Measurements from ENCODE around the gene ASNSD1.

ASNSD1 gene

DNA sequence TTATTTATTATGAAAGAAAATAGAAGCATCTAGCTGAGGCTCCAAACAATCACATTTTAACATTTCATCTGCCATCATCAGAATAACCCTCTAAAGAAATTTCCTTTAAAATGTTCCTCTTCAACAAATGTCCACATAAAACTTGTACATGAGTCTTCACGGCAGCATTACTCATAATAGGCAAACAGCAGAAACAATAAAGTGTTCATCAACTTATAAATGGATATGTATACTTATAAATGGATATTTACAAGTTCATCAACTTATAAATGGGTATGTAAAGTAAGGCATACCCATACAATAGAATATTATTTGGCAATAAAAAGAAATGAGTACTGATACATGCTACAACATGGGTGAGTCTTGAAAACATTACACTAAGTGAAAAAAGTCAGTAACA, 33.5 kb upstream of the ASNSD1 start:
- Histone ChIP-seq H3K4me1 (ENCODE audit: control insufficient read depth, insufficient read depth, low read length) (no peaks in the 10 kb centered on the region), H3K27me3 (ENCODE audit: control insufficient read depth, insufficient read depth, low read length, poor library complexity, severe bottlenecking) (no peaks in the 10 kb centered on the region), H3K27ac (ENCODE audit: insufficient read depth, low read depth, low read length, poor library complexity, severe bottlenecking) (no peak overlapping the region), H3K4me3 (ENCODE audit: insufficient read depth, low read depth, low read length) (no peak overlapping the region), H3K36me3 (ENCODE audit: control insufficient read depth, insufficient read depth, low read length) (no peaks in the 10 kb centered on the region), H3K9me3 (ENCODE audit: control insufficient read depth, low read length) (no peaks in the 10 kb centered on the region)
- 80 to 100% methylated on average over 1 of the region's 1 CpG for WGBS, 2 experiments

- no peaks in the 10 kb centered on the region for H3K27me3 ChIP-seq (ENCODE audit: control insufficient read depth, insufficient read depth, low read length, poor library complexity, severe bottlenecking)
- H3K27ac ChIP-seq (ENCODE audit: insufficient read depth, low read depth, low read length, poor library complexity, severe bottlenecking) = no peak overlapping the region
- H3K4me3 ChIP-seq (ENCODE audit: insufficient read depth, low read depth, low read length) = no peak overlapping the region
- 95 to 96% methylated on average over 9 of the region's 9 CpGs for WGBS, 2 experiments
- no peaks in the 10 kb centered on the region for H3K9me3 ChIP-seq (ENCODE audit: control insufficient read depth, low read length)
- no peaks in the 10 kb centered on the region for H3K36me3 ChIP-seq (ENCODE audit: control insufficient read depth, insufficient read depth, low read length)
- H3K4me1 ChIP-seq (ENCODE audit: control insufficient read depth, insufficient read depth, low read length) = no peaks in the 10 kb centered on the region
These were observed 32.3 kb upstream of the ASNSD1 start for GRCh38 chr2:189628817-189629530.

GRCh38 chr2:189629531-189630453, 31.5 kb upstream of the ASNSD1 start:
- H3K9me3 ChIP-seq (ENCODE audit: control insufficient read depth, low read length) = no peaks in the 10 kb centered on the region
- 91 to 94% methylated on average over 8 to 9 of the region's 10 CpGs for WGBS, 2 experiments
- no peaks in the 10 kb centered on the region for H3K4me1 ChIP-seq (ENCODE audit: control insufficient read depth, insufficient read depth, low read length)
- H3K36me3 ChIP-seq (ENCODE audit: control insufficient read depth, insufficient read depth, low read length) = no peaks in the 10 kb centered on the region
- H3K27me3 ChIP-seq (ENCODE audit: control insufficient read depth, insufficient read depth, low read length, poor library complexity, severe bottlenecking) = no peaks in the 10 kb centered on the region
- H3K4me3 ChIP-seq (ENCODE audit: insufficient read depth, low read depth, low read length) = no peak overlapping the region
- no peak overlapping the region for H3K27ac ChIP-seq (ENCODE audit: insufficient read depth, low read depth, low read length, poor library complexity, severe bottlenecking)

DNA sequence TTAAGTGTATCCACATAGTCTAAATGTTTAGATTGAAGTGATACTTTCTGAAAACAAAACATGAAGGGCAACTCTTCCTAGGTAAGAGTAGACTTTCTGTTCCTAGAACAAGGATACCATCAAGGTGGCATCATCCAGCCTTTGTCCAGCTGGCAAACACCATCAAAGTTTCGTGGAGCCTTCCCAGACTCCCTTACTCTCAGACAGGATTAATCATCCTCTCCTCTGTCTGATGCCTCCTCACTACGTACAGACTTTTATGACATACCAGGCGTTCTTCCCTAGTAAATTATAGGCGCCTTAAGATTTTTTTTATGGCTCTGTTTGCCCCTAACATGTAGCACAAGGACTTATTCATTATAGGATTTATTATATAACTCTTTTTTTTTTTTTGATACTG, 29.4 kb upstream of the ASNSD1 start:
- no peaks in the 10 kb centered on the region for H3K9me3 ChIP-seq (ENCODE audit: control insufficient read depth, low read length)
- H3K27me3 ChIP-seq (ENCODE audit: control insufficient read depth, insufficient read depth, low read length, poor library complexity, severe bottlenecking) = no peaks in the 10 kb centered on the region
- no peaks in the 10 kb centered on the region for H3K4me1 ChIP-seq (ENCODE audit: control insufficient read depth, insufficient read depth, low read length)
- no peak overlapping the region for H3K4me3 ChIP-seq (ENCODE audit: insufficient read depth, low read depth, low read length)
- no peaks in the 10 kb centered on the region for H3K36me3 ChIP-seq (ENCODE audit: control insufficient read depth, insufficient read depth, low read length)
- 85 to 91% methylated on average over 3 to 4 of the region's 4 CpGs for WGBS, 2 experiments
- no peak overlapping the region for H3K27ac ChIP-seq (ENCODE audit: insufficient read depth, low read depth, low read length, poor library complexity, severe bottlenecking)

DNA sequence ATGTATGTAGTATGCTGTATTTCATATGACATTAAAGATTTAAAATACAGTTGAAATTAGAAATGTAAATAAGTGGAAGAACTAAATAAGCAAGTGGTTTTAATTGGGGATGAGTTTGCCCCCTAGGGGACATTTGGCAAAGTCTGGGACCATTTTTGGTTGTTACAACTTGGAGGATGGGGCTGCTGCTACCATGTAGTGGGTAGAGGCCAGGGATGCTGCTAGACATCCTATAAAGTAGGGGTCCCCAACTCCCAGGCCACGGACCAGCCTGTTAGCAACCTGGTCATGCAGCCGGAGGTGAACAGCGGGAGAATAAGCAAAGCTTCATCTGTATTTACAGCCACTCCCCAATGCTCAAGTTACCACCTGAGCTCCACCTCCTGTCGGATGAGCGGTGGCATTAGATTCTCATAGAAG, 27.9 kb upstream of the ASNSD1 start:
- no peaks in the 10 kb centered on the region for H3K4me1 ChIP-seq (ENCODE audit: control insufficient read depth, insufficient read depth, low read length)
- H3K27me3 ChIP-seq (ENCODE audit: control insufficient read depth, insufficient read depth, low read length, poor library complexity, severe bottlenecking) = no peaks in the 10 kb centered on the region
- no peak overlapping the region for H3K27ac ChIP-seq (ENCODE audit: insufficient read depth, low read depth, low read length, poor library complexity, severe bottlenecking)
- no peaks in the 10 kb centered on the region for H3K36me3 ChIP-seq (ENCODE audit: control insufficient read depth, insufficient read depth, low read length)
- no peaks in the 10 kb centered on the region for H3K9me3 ChIP-seq (ENCODE audit: control insufficient read depth, low read length)
- 56 to 59% methylated on average over 5 of the region's 5 CpGs for WGBS, 2 experiments
- no peak overlapping the region for H3K4me3 ChIP-seq (ENCODE audit: insufficient read depth, low read depth, low read length)

DNA sequence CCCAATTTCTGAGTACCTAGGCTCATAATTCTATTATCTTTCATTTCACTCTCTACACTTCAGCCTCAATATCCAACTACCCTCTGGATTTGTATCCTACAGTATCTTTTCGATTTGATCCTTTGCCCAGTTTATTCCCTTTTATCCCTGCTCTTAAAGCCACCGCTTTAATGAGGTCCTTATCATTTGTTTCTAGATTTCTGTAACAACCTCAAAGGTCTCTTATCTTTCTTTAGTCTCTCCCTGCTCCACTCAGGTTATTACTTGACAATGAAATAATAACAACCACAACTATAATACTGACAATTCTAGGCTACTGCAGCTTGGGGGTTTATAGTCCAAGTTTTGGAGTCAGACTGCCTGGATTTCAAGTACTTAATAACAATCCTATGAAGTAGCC, 25.9 kb upstream of the ASNSD1 start:
- Histone ChIP-seq H3K9me3 (ENCODE audit: control insufficient read depth, low read length) (no peaks in the 10 kb centered on the region), H3K4me3 (ENCODE audit: insufficient read depth, low read depth, low read length) (no peak overlapping the region), H3K27me3 (ENCODE audit: control insufficient read depth, insufficient read depth, low read length, poor library complexity, severe bottlenecking) (no peaks in the 10 kb centered on the region), H3K27ac (ENCODE audit: insufficient read depth, low read depth, low read length, poor library complexity, severe bottlenecking) (no peak overlapping the region), H3K4me1 (ENCODE audit: control insufficient read depth, insufficient read depth, low read length) (no peaks in the 10 kb centered on the region), H3K36me3 (ENCODE audit: control insufficient read depth, insufficient read depth, low read length) (no peaks in the 10 kb centered on the region)
- 93 to 96% methylated on average over 2 of the region's 2 CpGs for WGBS, 2 experiments

DNA sequence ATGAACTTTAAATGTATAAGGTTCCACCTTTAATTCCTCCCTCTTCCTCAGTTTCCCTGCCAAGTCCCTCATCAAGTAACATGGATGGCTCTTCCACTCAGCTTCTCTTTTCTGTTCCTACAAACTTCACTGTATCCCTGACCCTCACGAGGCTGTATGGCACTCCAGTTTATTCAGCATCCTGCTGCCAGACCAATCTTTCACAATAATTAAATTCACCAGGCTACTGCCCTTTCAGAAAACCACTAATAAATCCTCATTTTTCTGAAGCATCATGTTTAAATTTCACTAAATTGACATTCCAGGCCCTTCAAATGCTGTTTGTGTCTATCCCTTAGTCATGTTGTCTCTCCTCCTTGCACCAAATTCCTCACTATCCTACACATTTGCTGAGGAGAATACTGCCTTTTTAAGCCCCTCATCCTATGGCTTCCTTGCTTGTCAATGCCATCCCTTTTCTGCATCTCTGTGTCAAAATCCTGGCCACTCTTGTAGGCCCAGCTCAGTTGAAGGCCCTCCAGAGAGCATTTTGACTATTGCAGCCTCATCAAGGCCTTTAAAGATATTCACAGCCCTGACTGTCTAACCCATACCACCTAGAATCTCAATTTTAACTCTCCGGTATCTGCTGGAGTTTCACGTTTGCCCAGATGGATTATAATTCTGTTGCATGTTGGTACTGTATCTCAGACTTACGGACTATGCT, 22.8 kb upstream of the ASNSD1 start:
- Histone ChIP-seq H3K27me3 (ENCODE audit: control insufficient read depth, insufficient read depth, low read length, poor library complexity, severe bottlenecking) (no peaks in the 10 kb centered on the region), H3K4me1 (ENCODE audit: control insufficient read depth, insufficient read depth, low read length) (no peaks in the 10 kb centered on the region), H3K27ac (ENCODE audit: insufficient read depth, low read depth, low read length, poor library complexity, severe bottlenecking) (no peak overlapping the region), H3K9me3 (ENCODE audit: control insufficient read depth, low read length) (no peaks in the 10 kb centered on the region), H3K36me3 (ENCODE audit: control insufficient read depth, insufficient read depth, low read length) (no peaks in the 10 kb centered on the region), H3K4me3 (ENCODE audit: insufficient read depth, low read depth, low read length) (no peak overlapping the region)
- WGBS, 2 experiments = 93% methylated on average over 4 of the region's 4 CpGs

GRCh38 chr2:189639007-189639609, 22.2 kb upstream of the ASNSD1 start:
- Histone ChIP-seq H3K36me3 (ENCODE audit: control insufficient read depth, insufficient read depth, low read length) (no peaks in the 10 kb centered on the region), H3K4me1 (ENCODE audit: control insufficient read depth, insufficient read depth, low read length) (no peaks in the 10 kb centered on the region), H3K4me3 (ENCODE audit: insufficient read depth, low read depth, low read length) (no peak overlapping the region), H3K27me3 (ENCODE audit: control insufficient read depth, insufficient read depth, low read length, poor library complexity, severe bottlenecking) (no peaks in the 10 kb centered on the region), H3K27ac (ENCODE audit: insufficient read depth, low read depth, low read length, poor library complexity, severe bottlenecking) (no peak overlapping the region), H3K9me3 (ENCODE audit: control insufficient read depth, low read length) (no peaks in the 10 kb centered on the region)
- WGBS, 2 experiments = 60 to 64% methylated on average over 3 of the region's 3 CpGs

- H3K4me3 ChIP-seq (ENCODE audit: insufficient read depth, low read depth, low read length) = no peak overlapping the region
- no peaks in the 10 kb centered on the region for H3K9me3 ChIP-seq (ENCODE audit: control insufficient read depth, low read length)
- H3K27ac ChIP-seq (ENCODE audit: insufficient read depth, low read depth, low read length, poor library complexity, severe bottlenecking) = no peak overlapping the region
- H3K36me3 ChIP-seq (ENCODE audit: control insufficient read depth, insufficient read depth, low read length) = no peaks in the 10 kb centered on the region
- H3K27me3 ChIP-seq (ENCODE audit: control insufficient read depth, insufficient read depth, low read length, poor library complexity, severe bottlenecking) = no peaks in the 10 kb centered on the region
- no peaks in the 10 kb centered on the region for H3K4me1 ChIP-seq (ENCODE audit: control insufficient read depth, insufficient read depth, low read length)
- 10 to 13% methylated on average over 1 of the region's 1 CpG for WGBS, 2 experiments
These were observed 20.3 kb upstream of the ASNSD1 start for GRCh38 chr2:189641002-189641401.

Data from ectodermal cell (in vitro differentiated cells).